ENCODE measurements around the gene TRIM9. TPM values are rescaled to one million over a fixed set of nuclear protein-coding genes. Genes with fewer than 3 reads are reported as not detected.

Gene TRIM9
- total and polyA plus RNA-seq, 4 donors = 0.08 to 1.3 (median 0.50) TPM

- ATAC-seq (ENCODE audit: insufficient read depth, low FRiP score) (peak; percentile 58), DNase-seq (peak in 1 of 3 donors; percentile 55)
- Histone ChIP-seq H3K4me3 (no peak overlapping the region), H3K27me3 (ENCODE audit: control insufficient read depth in 3 of 3, insufficient read depth in 3 of 3, low read length in 2 of 3) (no peaks in the 10 kb centered on the region), H3K9ac (ENCODE audit: insufficient read depth in 1 of 2, low read length in 2 of 2) (no peak overlapping the region), H3K27ac (ENCODE audit: low read depth in 1 of 2, low read length in 1 of 2) (no peak overlapping the region), H3K9me3 (ENCODE audit: control insufficient read depth in 4 of 4, insufficient read depth in 3 of 4, low read length in 3 of 4) (peaks cover 0 to 6% (median 0%) of the 10 kb centered on the region in 4 donors), H3K36me3 (ENCODE audit: control insufficient read depth in 4 of 4, insufficient read depth in 4 of 4, low read length in 4 of 4) (no peaks in the 10 kb centered on the region), H3K4me1 (ENCODE audit: control insufficient read depth in 5 of 5, insufficient read depth in 5 of 5, low read length in 5 of 5) (peaks cover 0 to 10% (median 0%) of the 10 kb centered on the region in 5 donors)
- 70 to 73% methylated on average over 6 of the region's 6 CpGs for WGBS, 2 donors
- TF ChIP-seq CTCF (IDR thresholded peaks at IDR 0.05; ENCODE audit: control extremely low read depth, extremely low read depth) = no peak
Measured at GRCh38 chr14:51139121-51139681, 44.3 kb upstream of the TRIM9 start.

GRCh38 chr14:51138404-51139103 lies 43.6 kb upstream of the TRIM9 start:
- 62 to 87% methylated on average over 2 of the region's 2 CpGs for WGBS, 2 donors
- no peak for DNase-seq
- no peak for TF ChIP-seq CTCF (IDR thresholded peaks at IDR 0.05; ENCODE audit: control extremely low read depth, extremely low read depth)
- peaks cover 0 to 10% (median 0%) of the 10 kb centered on the region in 5 donors for H3K4me1 ChIP-seq (ENCODE audit: control insufficient read depth in 5 of 5, insufficient read depth in 5 of 5, low read length in 5 of 5)
- H3K36me3 ChIP-seq (ENCODE audit: control insufficient read depth in 4 of 4, insufficient read depth in 4 of 4, low read length in 4 of 4) = no peaks in the 10 kb centered on the region
- H3K4me3 ChIP-seq = no peak overlapping the region
- no peak overlapping the region for H3K27ac ChIP-seq (ENCODE audit: low read depth in 1 of 2, low read length in 1 of 2)
- H3K9ac ChIP-seq (ENCODE audit: insufficient read depth in 1 of 2, low read length in 2 of 2) = no peak overlapping the region
- ATAC-seq (ENCODE audit: insufficient read depth, low FRiP score) = no peak
- H3K27me3 ChIP-seq (ENCODE audit: control insufficient read depth in 3 of 3, insufficient read depth in 3 of 3, low read length in 2 of 3) = no peaks in the 10 kb centered on the region
- peaks cover 0 to 6% (median 0%) of the 10 kb centered on the region in 4 donors for H3K9me3 ChIP-seq (ENCODE audit: control insufficient read depth in 4 of 4, insufficient read depth in 3 of 4, low read length in 3 of 4)

- no peak overlapping the region for H3K4me3 ChIP-seq
- H3K27me3 ChIP-seq (ENCODE audit: control insufficient read depth in 3 of 3, insufficient read depth in 3 of 3, low read length in 2 of 3) = no peaks in the 10 kb centered on the region
- H3K36me3 ChIP-seq (ENCODE audit: control insufficient read depth in 4 of 4, insufficient read depth in 4 of 4, low read length in 4 of 4) = no peaks in the 10 kb centered on the region
- WGBS, 2 donors = 74 to 75% methylated on average over 2 of the region's 2 CpGs
- DNase-seq (no peak), ATAC-seq (ENCODE audit: insufficient read depth, low FRiP score) (no peak)
- H3K9ac ChIP-seq (ENCODE audit: insufficient read depth in 1 of 2, low read length in 2 of 2) = no peak overlapping the region
- no peak overlapping the region for H3K27ac ChIP-seq (ENCODE audit: low read depth in 1 of 2, low read length in 1 of 2)
- no peak for TF ChIP-seq CTCF (IDR thresholded peaks at IDR 0.05; ENCODE audit: control extremely low read depth, extremely low read depth)
- H3K4me1 ChIP-seq (ENCODE audit: control insufficient read depth in 5 of 5, insufficient read depth in 5 of 5, low read length in 5 of 5) = no peaks in the 10 kb centered on the region
- H3K9me3 ChIP-seq (ENCODE audit: control insufficient read depth in 4 of 4, insufficient read depth in 3 of 4, low read length in 3 of 4) = peaks cover 0 to 4% (median 1%) of the 10 kb centered on the region in 4 donors
Measured at GRCh38 chr14:51131516-51131915, 36.6 kb upstream of the TRIM9 start.
